ENCODE results near the gene UFL1. TPM values are rescaled to one million over a fixed set of nuclear protein-coding genes. Genes with fewer than 3 reads are reported as not detected.

The UFL1 gene
- total and polyA plus RNA-seq, 2 experiments from 2014 or later, result 9.0 to 9.9 TPM

GRCh38 chr6:96575359-96575758, 53.8 kb downstream of the UFL1 start:
- Histone ChIP-seq H3K9me2 (ENCODE audit: insufficient read depth) (no peaks in the 10 kb centered on the region), H3K27me3 (ENCODE audit: insufficient read depth) (no peaks in the 10 kb centered on the region), H3K4me3 (no peak overlapping the region), H3K27ac (ENCODE audit: low read depth) (no peak overlapping the region), H3K36me3 (ENCODE audit: insufficient read depth) (peaks cover 2% of the 10 kb centered on the region; the same call in 1 of the 2 replicates), H4K20me1 (replicated peaks; ENCODE audit: insufficient read depth) (no peaks in the 10 kb centered on the region), H3K4me2 (no peak overlapping the region), H2AFZ (no peak overlapping the region), H3K4me1 (ENCODE audit: insufficient read depth) (no peaks in the 10 kb centered on the region), H3K79me2 (replicated peaks; ENCODE audit: insufficient read depth) (no peaks in the 10 kb centered on the region), H3F3A (replicated peaks; ENCODE audit: low read depth) (no peaks in the 10 kb centered on the region)
- Mint-ChIP-seq H3K4me1 (peaks cover 2% of the 10 kb centered on the region; the same call in 1 of the 3 replicates), H3K36me3 (ENCODE audit: low read depth) (peaks cover 13% of the 10 kb centered on the region), H3K27me3 (ENCODE audit: insufficient read depth, low read depth, poor library complexity) (no peaks in the 10 kb centered on the region), H3K27ac (no peak overlapping the region), H3K4me3 (no peak overlapping the region), H3K9me3 (peaks cover 7% of the 10 kb centered on the region)
- no peak for ATAC-seq
- TF ChIP-seq STAT1 (IDR thresholded peaks at IDR 0.05; ENCODE audit: unreplicated experiment), result no peak
- TF ChIP-seq ZNF331 (CRISPR knock-in tag; IDR thresholded peaks at IDR 0.05; ENCODE audit: low read depth), result no peak
- TF ChIP-seq EZH2 (IDR thresholded peaks at IDR 0.05; ENCODE audit: low read depth, unreplicated experiment), result no peak
- no peak for TF ChIP-seq POLR2AphosphoS5 (IDR thresholded peaks at IDR 0.05; ENCODE audit: low read depth)
- no peak for TF ChIP-seq EZH2phosphoT487 (IDR thresholded peaks at IDR 0.05; ENCODE audit: unreplicated experiment)
- no peak for TF ChIP-seq REST (IDR thresholded peaks at IDR 0.05; ENCODE audit: unreplicated experiment)
- no peak for TF ChIP-seq ETS1 (IDR thresholded peaks at IDR 0.05)
- TF ChIP-seq ZNF462 (CRISPR knock-in tag; IDR thresholded peaks at IDR 0.05), result no peak
- no peak for TF ChIP-seq NANOG (IDR thresholded peaks at IDR 0.05; ENCODE audit: borderline replicate concordance)
- DNase-seq (ENCODE audit: low spot score), result no peak

All from GM23338 (cell line).